ENCODE results near the gene LIN7A.

DNA sequence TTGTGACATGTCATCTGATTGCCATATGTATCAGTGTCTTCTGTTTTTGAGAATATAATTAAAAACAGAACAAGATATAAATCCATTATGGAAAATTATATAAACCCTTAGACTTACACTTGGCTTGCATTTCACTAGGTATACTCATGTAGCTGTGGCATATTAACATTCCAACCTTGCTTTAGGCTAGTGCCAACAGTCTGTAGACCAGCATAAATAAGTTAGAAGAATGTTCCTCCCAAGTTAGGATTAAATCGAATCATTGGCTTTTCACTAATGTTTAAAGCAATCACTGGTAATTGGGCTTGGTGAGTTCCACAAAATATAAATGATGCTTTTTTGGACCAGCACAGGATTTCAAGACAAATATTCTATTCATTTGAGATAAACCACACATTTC, 103.0 kb downstream of the LIN7A start:
- TF ChIP-seq CTCF (IDR thresholded peaks at IDR 0.05) (no peak), POLR2A (IDR thresholded peaks at IDR 0.05) (no peak)

Data from heart left ventricle (tissue), 13 donors.